Neural cell (in vitro differentiated cells): Measurements from ENCODE around the gene SETBP1.

Source experiments
- CTCF ChIP-seq: fragments of 450-650 bp; IDR thresholded peaks from 2 replicates; pipeline ENCODE4 v1.5.1; 2014; ENCODE audit warnings: antibody characterized with exemption, mild to moderate bottlenecking, moderate library complexity; ENCODE audit not compliant: poor library complexity, severe bottlenecking
- EP300 ChIP-seq: fragments of 450-650 bp; conservative IDR thresholded peaks from 2 replicates; pipeline ENCODE4 v1.6.1; 2014; ENCODE audit warnings: antibody characterized with exemption, mild to moderate bottlenecking, moderate library complexity; ENCODE audit not compliant: poor library complexity, severe bottlenecking
- EZH2 ChIP-seq: fragments of 200-600, 300-800 bp; shearing (Covaris generic), sonication (generic); IDR thresholded peaks from 2 replicates; pipeline ENCODE4 v1.6.1; 2014; ENCODE audit warnings: antibody characterized with exemption, low read length, borderline replicate concordance, mild to moderate bottlenecking; ENCODE audit not compliant: insufficient read depth, poor library complexity, severe bottlenecking
- MXI1 ChIP-seq: fragments of 450-650 bp; conservative IDR thresholded peaks from 2 replicates; pipeline ENCODE4 v1.6.1; 2014; ENCODE audit warnings: antibody characterized with exemption, mild to moderate bottlenecking; ENCODE audit not compliant: poor library complexity, severe bottlenecking
- POLR2AphosphoS5 ChIP-seq: IDR thresholded peaks from 2 replicates; pipeline ENCODE4 v1.6.1; 2012
- RAD21 ChIP-seq: fragments of 450-650 bp; conservative IDR thresholded peaks from 2 replicates; pipeline ENCODE4 v1.6.1; 2014; ENCODE audit warnings: antibody characterized with exemption, mild to moderate bottlenecking, moderate library complexity
- SMC3 ChIP-seq: fragments of 450-650 bp; conservative IDR thresholded peaks from 2 replicates; pipeline ENCODE4 v1.6.1; 2014; ENCODE audit warnings: antibody characterized with exemption, mild to moderate bottlenecking, moderate library complexity; ENCODE audit not compliant: poor library complexity
- TAF1 ChIP-seq: IDR thresholded peaks from 2 replicates; pipeline ENCODE4 v1.6.1; 2012; ENCODE audit warnings: low read depth

GRCh38 chr18:44761812-44762211 lies 81.1 kb downstream of the SETBP1 start:
- TF ChIP-seq TAF1 (no peak), POLR2AphosphoS5 (no peak), CTCF (no peak), EP300 (no peak), EZH2 (no peak), MXI1 (no peak), SMC3 (no peak), RAD21 (no peak)
